Superior temporal gyrus (tissue), 1 donor: ENCODE data around the gene OPN3.

Experiments used
- DNase-seq: peaks from one replicate; pipeline ENCODE4 v3.0.0-alpha.2; 2016; ENCODE audit errors: extremely low spot score

The OPN3 gene

GRCh38 chr1:241591317-241591716, 48.9 kb downstream of the OPN3 start:
- no peak for DNase-seq

GRCh38 chr1:241590719-241591118, 49.5 kb downstream of the OPN3 start:
- DNase-seq = no peak

- DNase-seq = no peak
Observed at GRCh38 chr1:241589521-241589920, 50.6 kb downstream of the OPN3 start.

- DNase-seq = peak; percentile 50
Observed at GRCh38 chr1:241586905-241587512, 53.2 kb downstream of the OPN3 start.

GRCh38 chr1:241582921-241583321, 57.2 kb downstream of the OPN3 start:
- no peak for DNase-seq

GRCh38 chr1:241579434-241579833, 60.7 kb downstream of the OPN3 start:
- no peak for DNase-seq

GRCh38 chr1:241574154-241574553, 66.0 kb downstream of the OPN3 start:
- DNase-seq = no peak

- DNase-seq = no peak
Observed at GRCh38 chr1:241569848-241570247, 70.3 kb downstream of the OPN3 start.

- DNase-seq = no peak
Observed at GRCh38 chr1:241560849-241561187, 79.4 kb downstream of the OPN3 start.

- no peak for DNase-seq
Observed at GRCh38 chr1:241560146-241560848, 79.9 kb downstream of the OPN3 start.

- DNase-seq = no peak
Observed at GRCh38 chr1:241557551-241558193, 82.5 kb downstream of the OPN3 start.

- DNase-seq = no peak
Observed at GRCh38 chr1:241557031-241557430, 83.1 kb downstream of the OPN3 start.

GRCh38 chr1:241555526-241555925, 84.6 kb downstream of the OPN3 start:
- DNase-seq = no peak

GRCh38 chr1:241553886-241554592, 86.1 kb downstream of the OPN3 start:
- no peak for DNase-seq

GRCh38 chr1:241551759-241552638, 88.2 kb downstream of the OPN3 start:
- DNase-seq = no peak

GRCh38 chr1:241550318-241550717, 89.9 kb downstream of the OPN3 start:
- no peak for DNase-seq

GRCh38 chr1:241548008-241548407, 92.2 kb downstream of the OPN3 start:
- DNase-seq = no peak
